ENCODE measurements around the gene SLC15A2. TPM values are rescaled to one million over a fixed set of nuclear protein-coding genes. Genes with fewer than 3 reads are reported as not detected.

The SLC15A2 gene
- total RNA-seq, 2 experiments from 2014 or later = 2.2 TPM

- no peak for DNase-seq
- POLR2A ChIA-PET = no interaction called here
- H3K4me3 Mint-ChIP-seq = no peak overlapping the region
- no peaks in the 10 kb centered on the region for H3K4me1 Mint-ChIP-seq
- CTCF ChIA-PET = no interaction called here
- H3K27me3 Mint-ChIP-seq = no peaks in the 10 kb centered on the region
- H3K36me3 Mint-ChIP-seq (ENCODE audit: low read depth) = peaks cover 7% of the 10 kb centered on the region
- H3K9me3 Mint-ChIP-seq = no peaks in the 10 kb centered on the region
- no peak overlapping the region for H3K27ac Mint-ChIP-seq
Measured at GRCh38 chr3:121942116-121942786, 48.0 kb downstream of the SLC15A2 start.

GRCh38 chr3:121943431-121943830, 49.2 kb downstream of the SLC15A2 start:
- H3K27ac Mint-ChIP-seq = no peak overlapping the region
- POLR2A ChIA-PET = no interaction called here
- CTCF ChIA-PET = interaction anchor here (0.5 kb wide), 1 partner anchor 66 kb away, joined by 4 read pairs; no protein-coding TSS in a partner anchor
- no peaks in the 10 kb centered on the region for H3K4me1 Mint-ChIP-seq
- H3K4me3 Mint-ChIP-seq = no peak overlapping the region
- H3K9me3 Mint-ChIP-seq = no peaks in the 10 kb centered on the region
- H3K27me3 Mint-ChIP-seq = no peaks in the 10 kb centered on the region
- DNase-seq = no peak
- H3K36me3 Mint-ChIP-seq (ENCODE audit: low read depth) = peaks cover 6% of the 10 kb centered on the region

GRCh38 chr3:121948641-121949040, 54.4 kb downstream of the SLC15A2 start:
- no peak for DNase-seq
- Mint-ChIP-seq H3K4me3 (no peak overlapping the region), H3K9me3 (peaks cover 11% of the 10 kb centered on the region), H3K27ac (no peak overlapping the region), H3K36me3 (ENCODE audit: low read depth) (peaks cover 13% of the 10 kb centered on the region), H3K4me1 (no peaks in the 10 kb centered on the region), H3K27me3 (no peaks in the 10 kb centered on the region)
- ChIA-PET CTCF (interaction anchor here (1.1 to 1.2 kb wide), 2 partner anchors 28 to 33 kb away, joined by 3 read pairs; no protein-coding TSS in a partner anchor), POLR2A (no interaction called here)

- peaks cover 16% of the 10 kb centered on the region for H3K36me3 Mint-ChIP-seq (ENCODE audit: low read depth)
- H3K4me3 Mint-ChIP-seq = no peak overlapping the region
- H3K27me3 Mint-ChIP-seq = no peaks in the 10 kb centered on the region
- POLR2A ChIA-PET = no interaction called here
- DNase-seq = no peak
- H3K27ac Mint-ChIP-seq = no peak overlapping the region
- peaks cover 14% of the 10 kb centered on the region for H3K9me3 Mint-ChIP-seq
- H3K4me1 Mint-ChIP-seq = no peaks in the 10 kb centered on the region
- CTCF ChIA-PET = interaction anchor here (0.9 kb wide), 1 partner anchor 11 kb away, joined by 4 read pairs; no protein-coding TSS in a partner anchor
Measured at GRCh38 chr3:121951291-121951919, 57.2 kb downstream of the SLC15A2 start.

- peaks cover 6% of the 10 kb centered on the region for H3K9me3 Mint-ChIP-seq
- no peak for DNase-seq
- no peak overlapping the region for H3K4me3 Mint-ChIP-seq
- POLR2A ChIA-PET = no interaction called here
- H3K27ac Mint-ChIP-seq = no peak overlapping the region
- peaks cover 13% of the 10 kb centered on the region for H3K36me3 Mint-ChIP-seq (ENCODE audit: low read depth)
- H3K4me1 Mint-ChIP-seq = no peaks in the 10 kb centered on the region
- CTCF ChIA-PET = no interaction called here
- H3K27me3 Mint-ChIP-seq = no peaks in the 10 kb centered on the region
Measured at GRCh38 chr3:121956363-121956762, 62.2 kb downstream of the SLC15A2 start.

GRCh38 chr3:121957674-121958415, 63.6 kb downstream of the SLC15A2 start:
- ChIA-PET POLR2A (no interaction called here), CTCF (no interaction called here)
- no peak for DNase-seq
- Mint-ChIP-seq H3K27ac (no peak overlapping the region), H3K27me3 (no peaks in the 10 kb centered on the region), H3K9me3 (peaks cover 3% of the 10 kb centered on the region), H3K36me3 (ENCODE audit: low read depth) (peaks cover 6% of the 10 kb centered on the region), H3K4me1 (no peaks in the 10 kb centered on the region), H3K4me3 (no peak overlapping the region)

- ChIA-PET POLR2A (no interaction called here), CTCF (no interaction called here)
- DNase-seq = no peak
- H3K36me3 Mint-ChIP-seq (ENCODE audit: low read depth) = peaks cover 6% of the 10 kb centered on the region
- no peak overlapping the region for H3K27ac Mint-ChIP-seq
- no peaks in the 10 kb centered on the region for H3K27me3 Mint-ChIP-seq
- no peak overlapping the region for H3K4me3 Mint-ChIP-seq
- peaks cover 3% of the 10 kb centered on the region for H3K9me3 Mint-ChIP-seq
- H3K4me1 Mint-ChIP-seq = no peaks in the 10 kb centered on the region
Measured at GRCh38 chr3:121958801-121959200, 64.6 kb downstream of the SLC15A2 start.

GRCh38 chr3:121961283-121961682, 67.1 kb downstream of the SLC15A2 start:
- no peaks in the 10 kb centered on the region for H3K4me1 Mint-ChIP-seq
- H3K4me3 Mint-ChIP-seq = no peak overlapping the region
- ChIA-PET POLR2A (no interaction called here), CTCF (no interaction called here)
- H3K9me3 Mint-ChIP-seq = peaks cover 3% of the 10 kb centered on the region
- no peak overlapping the region for H3K27ac Mint-ChIP-seq
- no peak for DNase-seq
- peaks cover 17% of the 10 kb centered on the region for H3K27me3 Mint-ChIP-seq
- H3K36me3 Mint-ChIP-seq (ENCODE audit: low read depth) = peaks cover 3% of the 10 kb centered on the region

GRCh38 chr3:121962443-121962842, 68.2 kb downstream of the SLC15A2 start:
- Mint-ChIP-seq H3K36me3 (ENCODE audit: low read depth) (peaks cover 3% of the 10 kb centered on the region), H3K9me3 (peaks cover 3% of the 10 kb centered on the region), H3K27me3 (peaks cover 24% of the 10 kb centered on the region), H3K4me1 (no peaks in the 10 kb centered on the region), H3K27ac (no peak overlapping the region), H3K4me3 (no peak overlapping the region)
- POLR2A ChIA-PET = no interaction called here
- CTCF ChIA-PET = interaction anchor here (2.0 kb wide), 1 partner anchor 11 kb away, joined by 4 read pairs; no protein-coding TSS in a partner anchor
- no peak for DNase-seq

GRCh38 chr3:121963608-121964007, 69.4 kb downstream of the SLC15A2 start:
- no peak for DNase-seq
- Mint-ChIP-seq H3K36me3 (ENCODE audit: low read depth) (peaks cover 3% of the 10 kb centered on the region), H3K27me3 (peaks cover 24% of the 10 kb centered on the region), H3K4me3 (no peak overlapping the region), H3K27ac (no peak overlapping the region), H3K4me1 (no peaks in the 10 kb centered on the region), H3K9me3 (peaks cover 3% of the 10 kb centered on the region)
- POLR2A ChIA-PET = no interaction called here
- CTCF ChIA-PET = interaction anchor here (2.0 kb wide), 1 partner anchor 12 kb away, joined by 4 read pairs; no protein-coding TSS in a partner anchor

GRCh38 chr3:121969631-121970030, 75.4 kb downstream of the SLC15A2 start:
- ChIA-PET CTCF (interaction anchor here (0.5 to 1.2 kb wide), 2 partner anchors 27 to 1228 kb away, joined by 3 to 5 read pairs; no protein-coding TSS in a partner anchor), POLR2A (no interaction called here)
- no peaks in the 10 kb centered on the region for H3K36me3 Mint-ChIP-seq (ENCODE audit: low read depth)
- peaks cover 20% of the 10 kb centered on the region for H3K27me3 Mint-ChIP-seq
- peaks cover 3% of the 10 kb centered on the region for H3K9me3 Mint-ChIP-seq
- H3K27ac Mint-ChIP-seq = no peak overlapping the region
- no peak overlapping the region for H3K4me3 Mint-ChIP-seq
- DNase-seq = no peak
- H3K4me1 Mint-ChIP-seq = peaks cover 3% of the 10 kb centered on the region

- DNase-seq = no peak
- peaks cover 3% of the 10 kb centered on the region for H3K9me3 Mint-ChIP-seq
- no peaks in the 10 kb centered on the region for H3K36me3 Mint-ChIP-seq (ENCODE audit: low read depth)
- peaks cover 18% of the 10 kb centered on the region for H3K27me3 Mint-ChIP-seq
- H3K4me3 Mint-ChIP-seq = no peak overlapping the region
- H3K27ac Mint-ChIP-seq = no peak overlapping the region
- CTCF ChIA-PET = interaction anchor here (0.5 to 1.2 kb wide), 2 partner anchors 26 to 1228 kb away, joined by 3 to 5 read pairs; no protein-coding TSS in a partner anchor
- H3K4me1 Mint-ChIP-seq = peaks cover 3% of the 10 kb centered on the region
- POLR2A ChIA-PET = no interaction called here
Measured at GRCh38 chr3:121970047-121970446, 75.8 kb downstream of the SLC15A2 start.

GRCh38 chr3:121974601-121975111, 80.5 kb downstream of the SLC15A2 start:
- H3K27ac Mint-ChIP-seq = no peak overlapping the region
- H3K36me3 Mint-ChIP-seq (ENCODE audit: low read depth) = no peaks in the 10 kb centered on the region
- H3K4me3 Mint-ChIP-seq = no peak overlapping the region
- peaks cover 3% of the 10 kb centered on the region for H3K4me1 Mint-ChIP-seq
- CTCF ChIA-PET = no interaction called here
- POLR2A ChIA-PET = no interaction called here
- H3K9me3 Mint-ChIP-seq = peaks cover 8% of the 10 kb centered on the region
- no peak for DNase-seq
- no peaks in the 10 kb centered on the region for H3K27me3 Mint-ChIP-seq

Measured in activated CD4-positive, alpha-beta T cell treated with anti-CD3 and anti-CD28 coated beads, Interleukin-2, amount 10 ng/mL, durations not matched to agents 7 days and 5 days (primary cell).